ENCODE data around the gene SLC27A1.
"Not testable (repeated sequence)": the region's sequence is repeated elsewhere in the genome, so short reads cannot be mapped to it uniquely, and the experiment has no call there.

Gene SLC27A1

DNA sequence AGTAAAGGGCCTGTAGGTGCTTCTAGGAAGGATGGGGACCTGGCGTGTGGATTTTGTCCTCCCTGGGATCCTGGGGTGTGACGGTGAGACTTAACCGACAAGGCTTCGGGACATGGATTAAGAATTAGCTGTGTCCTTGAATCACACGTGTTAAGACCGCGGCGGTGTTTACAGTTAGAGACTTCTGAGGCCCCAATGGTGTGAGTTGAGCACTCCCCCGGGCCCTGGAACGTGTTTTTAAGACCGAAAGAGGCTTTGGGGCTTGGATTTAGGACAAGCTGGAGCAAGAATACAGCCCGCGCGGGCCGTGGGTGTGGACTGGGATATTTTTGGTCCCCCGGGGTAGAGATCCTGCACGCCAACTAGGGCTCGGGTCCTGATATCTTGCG is 1.2 kb upstream of the SLC27A1 start:
- H3K9me3 ChIP-seq (ENCODE audit: control insufficient read depth, insufficient read depth, low read length): no peaks in the 10 kb centered on the region
- H3K4me1 ChIP-seq (ENCODE audit: insufficient read depth, low read length): peaks cover 4% of the 10 kb centered on the region
- peak overlapping the region; percentile 84 for H3K9ac ChIP-seq (ENCODE audit: low read depth, low read length)
- H3K36me3 ChIP-seq (ENCODE audit: insufficient read depth, low read length): no peaks in the 10 kb centered on the region

- H3K4me1 ChIP-seq (ENCODE audit: insufficient read depth, low read length): peaks cover 4% of the 10 kb centered on the region
- no peaks in the 10 kb centered on the region for H3K36me3 ChIP-seq (ENCODE audit: insufficient read depth, low read length)
- no peaks in the 10 kb centered on the region for H3K9me3 ChIP-seq (ENCODE audit: control insufficient read depth, insufficient read depth, low read length)
- H3K9ac ChIP-seq (ENCODE audit: low read depth, low read length): peak overlapping the region; percentile 84
These were observed 750 bp upstream of the SLC27A1 start for GRCh38 chr19:17469481-17470067.

DNA sequence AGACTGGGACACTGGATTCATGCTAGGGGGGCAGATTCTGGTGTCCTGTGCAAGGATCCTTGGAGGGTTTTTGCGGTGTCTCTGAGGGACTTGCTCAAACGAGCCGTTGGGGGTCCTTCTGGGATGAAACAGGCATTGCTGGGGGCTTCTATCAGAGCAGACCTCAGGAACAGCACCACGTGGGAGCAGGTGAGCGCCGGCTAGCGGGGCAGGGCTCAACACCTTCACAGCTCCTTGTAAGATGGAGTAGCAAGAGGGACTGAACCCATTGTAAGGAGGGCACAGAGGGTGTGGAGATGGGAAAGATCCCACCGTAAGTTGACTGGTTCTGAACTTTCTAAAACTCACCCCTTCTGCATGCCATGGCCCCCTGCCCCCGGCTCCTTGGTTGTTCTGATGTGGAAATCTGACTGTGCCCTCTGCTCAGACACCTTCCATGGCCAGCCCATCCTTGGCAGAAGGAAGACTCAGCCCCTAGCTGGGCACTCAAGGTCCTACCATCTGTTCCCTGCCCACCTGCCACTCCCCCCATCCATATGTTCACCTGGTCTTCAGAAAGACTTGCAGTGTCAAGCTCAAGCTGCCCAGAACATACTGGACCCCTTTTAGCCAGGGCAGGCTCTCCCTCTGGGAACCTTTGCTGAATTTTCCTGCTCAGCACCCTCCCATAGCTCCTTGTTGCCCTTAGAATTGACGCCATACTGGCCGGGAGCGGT is 1.2 kb downstream of the SLC27A1 start:
- Histone ChIP-seq H3K9ac (ENCODE audit: low read depth, low read length) (peak overlapping the region; percentile 42), H3K4me1 (ENCODE audit: insufficient read depth, low read length) (no peaks in the 10 kb centered on the region; the same call in 1 of the 2 replicates), H3K36me3 (ENCODE audit: insufficient read depth, low read length) (no peaks in the 10 kb centered on the region), H3K9me3 (ENCODE audit: control insufficient read depth, insufficient read depth, low read length) (no peaks in the 10 kb centered on the region)

GRCh38 chr19:17473041-17473440 is 2.7 kb downstream of the SLC27A1 start:
- no peak overlapping the region for H3K9ac ChIP-seq (ENCODE audit: low read depth, low read length)
- no peaks in the 10 kb centered on the region for H3K36me3 ChIP-seq (ENCODE audit: insufficient read depth, low read length)
- no peaks in the 10 kb centered on the region; the same call in 1 of the 2 replicates for H3K4me1 ChIP-seq (ENCODE audit: insufficient read depth, low read length)
- no peaks in the 10 kb centered on the region for H3K9me3 ChIP-seq (ENCODE audit: control insufficient read depth, insufficient read depth, low read length)

DNA sequence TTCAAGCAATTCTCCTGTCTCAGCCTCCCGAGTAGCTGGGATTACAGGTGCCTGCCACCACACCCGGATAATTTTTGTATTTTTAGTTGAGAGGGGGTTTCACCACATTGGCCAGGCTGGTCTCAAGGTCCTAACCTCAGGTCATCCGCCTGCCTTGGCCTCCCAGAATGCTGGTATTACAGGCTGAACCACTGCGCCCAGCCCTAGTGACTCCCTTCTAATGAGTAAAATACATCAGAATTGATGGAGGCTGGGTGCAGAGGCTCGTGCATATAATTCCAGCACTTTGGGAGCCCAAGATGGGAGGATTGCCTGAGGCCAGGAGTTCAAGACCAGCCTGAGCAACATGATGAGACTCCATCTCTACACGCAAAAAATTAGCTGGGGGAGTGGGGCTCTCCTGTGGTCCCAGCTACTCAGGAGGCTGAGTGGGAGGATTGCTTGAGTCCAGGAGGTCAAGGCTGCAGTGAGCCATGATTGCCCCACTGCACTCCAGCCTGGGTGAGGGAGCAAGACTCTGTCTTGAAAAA is 4.8 kb downstream of the SLC27A1 start:
- H3K9ac ChIP-seq (ENCODE audit: low read depth, low read length); H3K9me3 ChIP-seq (ENCODE audit: control insufficient read depth, insufficient read depth, low read length); H3K4me1 ChIP-seq (ENCODE audit: insufficient read depth, low read length); H3K36me3 ChIP-seq (ENCODE audit: insufficient read depth, low read length): not testable (repeated sequence)

DNA sequence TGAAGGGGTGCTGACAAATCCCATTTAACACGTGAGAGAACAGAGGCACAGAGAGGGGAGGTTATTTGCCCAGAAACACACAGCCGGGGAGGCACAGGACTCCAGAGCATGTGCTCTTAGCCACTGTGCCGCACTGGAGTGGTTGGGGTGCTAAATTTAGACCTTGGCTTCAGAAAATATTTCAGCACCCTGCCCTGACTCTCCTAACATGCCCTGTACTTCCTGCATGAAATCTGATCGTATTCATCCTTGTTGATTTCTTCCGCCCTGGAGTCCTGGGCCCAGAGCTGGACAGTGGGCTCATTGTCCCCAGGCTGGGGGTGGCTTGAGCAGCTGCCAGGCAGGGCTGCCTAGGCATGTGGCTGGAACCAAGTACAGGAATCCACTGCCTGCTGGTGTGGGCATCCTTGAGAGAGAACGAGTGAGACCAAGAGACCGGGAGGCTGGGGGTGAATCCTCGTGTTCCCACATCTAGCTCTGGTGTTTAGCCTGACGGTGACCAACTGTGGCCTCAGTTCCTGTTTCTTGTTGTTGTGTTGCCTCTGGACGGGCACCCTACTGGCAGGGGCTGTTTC is 5.3 kb downstream of the SLC27A1 start:
- Histone ChIP-seq H3K4me1 (ENCODE audit: insufficient read depth, low read length) (no peaks in the 10 kb centered on the region; the same call in 1 of the 2 replicates), H3K36me3 (ENCODE audit: insufficient read depth, low read length) (no peaks in the 10 kb centered on the region), H3K9me3 (ENCODE audit: control insufficient read depth, insufficient read depth, low read length) (no peaks in the 10 kb centered on the region), H3K9ac (ENCODE audit: low read depth, low read length) (no peak overlapping the region)

DNA sequence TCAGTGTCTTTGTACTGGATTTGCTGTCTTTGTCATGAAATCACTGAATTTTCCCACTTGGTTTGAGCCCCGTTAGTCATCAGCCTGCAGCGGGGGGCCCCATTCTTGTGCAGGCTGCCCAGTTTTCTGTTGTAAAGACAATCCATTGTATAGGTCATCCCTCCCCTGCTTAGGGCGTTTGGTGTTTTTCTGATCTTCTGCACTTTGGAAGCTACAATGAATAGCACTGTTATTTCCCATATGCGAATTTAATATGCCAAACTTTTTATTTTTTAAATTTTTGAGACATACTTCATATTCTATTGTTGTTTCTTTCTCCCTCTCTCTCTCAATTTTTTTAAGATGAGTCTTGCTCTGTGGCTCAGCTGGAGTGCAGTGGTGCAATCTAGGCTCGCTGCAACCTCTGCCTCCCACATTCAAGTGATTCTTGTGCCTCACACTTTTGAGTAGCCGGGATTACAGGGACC is 9.0 kb downstream of the SLC27A1 start:
- H3K4me1 ChIP-seq (ENCODE audit: insufficient read depth, low read length): no peaks in the 10 kb centered on the region; the same call in 1 of the 2 replicates
- no peaks in the 10 kb centered on the region for H3K36me3 ChIP-seq (ENCODE audit: insufficient read depth, low read length)
- H3K9me3 ChIP-seq (ENCODE audit: control insufficient read depth, insufficient read depth, low read length): no peaks in the 10 kb centered on the region
- H3K9ac ChIP-seq (ENCODE audit: low read depth, low read length): no peak overlapping the region

GRCh38 chr19:17481986-17482385 is 11.7 kb downstream of the SLC27A1 start:
- no peaks in the 10 kb centered on the region; the same call in 1 of the 2 replicates for H3K4me1 ChIP-seq (ENCODE audit: insufficient read depth, low read length)
- no peaks in the 10 kb centered on the region for H3K36me3 ChIP-seq (ENCODE audit: insufficient read depth, low read length)
- no peak overlapping the region for H3K9ac ChIP-seq (ENCODE audit: low read depth, low read length)
- no peaks in the 10 kb centered on the region for H3K9me3 ChIP-seq (ENCODE audit: control insufficient read depth, insufficient read depth, low read length)

DNA sequence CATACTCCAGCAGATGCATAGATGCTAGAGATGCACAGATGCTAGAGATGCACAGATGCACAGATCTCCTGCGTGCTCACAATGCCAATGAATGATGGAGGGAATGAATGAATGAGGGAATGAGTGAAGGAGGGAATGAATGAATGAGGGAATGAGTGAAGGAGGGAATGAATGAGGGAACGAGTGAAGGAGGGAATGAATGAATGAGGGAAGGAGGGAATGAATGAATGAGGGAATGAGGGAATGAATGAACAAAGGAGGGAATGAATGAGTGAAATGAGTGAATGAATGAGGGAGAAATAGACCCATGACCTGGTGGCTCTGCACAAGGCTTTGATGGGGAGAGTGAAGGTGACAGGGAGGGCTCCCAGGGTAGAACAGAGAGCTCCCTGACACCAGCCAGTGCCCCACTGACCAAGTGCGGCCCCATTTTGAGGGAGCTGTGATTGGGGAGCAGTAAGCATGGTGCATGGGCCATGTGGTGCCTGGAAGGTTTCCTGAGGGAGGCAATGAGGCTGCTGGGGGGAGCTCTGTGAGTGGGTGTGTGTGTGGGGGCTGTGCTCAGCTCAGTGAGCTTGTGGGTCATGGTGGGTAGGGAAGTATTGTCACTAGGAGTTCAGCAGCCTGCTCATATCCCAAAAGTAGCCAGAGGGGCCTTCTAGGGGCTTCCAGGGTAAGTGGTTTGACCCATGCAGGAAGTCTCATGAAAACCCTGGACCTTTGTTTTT is 12.7 kb downstream of the SLC27A1 start:
- Histone ChIP-seq H3K9ac (ENCODE audit: low read depth, low read length) (no peak overlapping the region), H3K4me1 (ENCODE audit: insufficient read depth, low read length) (no peaks in the 10 kb centered on the region; the same call in 1 of the 2 replicates), H3K9me3 (ENCODE audit: control insufficient read depth, insufficient read depth, low read length) (no peaks in the 10 kb centered on the region)

GRCh38 chr19:17483605-17484002 is 13.3 kb downstream of the SLC27A1 start:
- Histone ChIP-seq H3K9me3 (ENCODE audit: control insufficient read depth, insufficient read depth, low read length) (no peaks in the 10 kb centered on the region), H3K36me3 (ENCODE audit: insufficient read depth, low read length) (no peaks in the 10 kb centered on the region), H3K4me1 (ENCODE audit: insufficient read depth, low read length) (no peaks in the 10 kb centered on the region; the same call in 1 of the 2 replicates), H3K9ac (ENCODE audit: low read depth, low read length) (no peak overlapping the region)

More for the DNA sequence above, 12.7 kb downstream of the SLC27A1 start:
- H3K36me3 ChIP-seq (ENCODE audit: insufficient read depth, low read length): no peaks in the 10 kb centered on the region

DNA sequence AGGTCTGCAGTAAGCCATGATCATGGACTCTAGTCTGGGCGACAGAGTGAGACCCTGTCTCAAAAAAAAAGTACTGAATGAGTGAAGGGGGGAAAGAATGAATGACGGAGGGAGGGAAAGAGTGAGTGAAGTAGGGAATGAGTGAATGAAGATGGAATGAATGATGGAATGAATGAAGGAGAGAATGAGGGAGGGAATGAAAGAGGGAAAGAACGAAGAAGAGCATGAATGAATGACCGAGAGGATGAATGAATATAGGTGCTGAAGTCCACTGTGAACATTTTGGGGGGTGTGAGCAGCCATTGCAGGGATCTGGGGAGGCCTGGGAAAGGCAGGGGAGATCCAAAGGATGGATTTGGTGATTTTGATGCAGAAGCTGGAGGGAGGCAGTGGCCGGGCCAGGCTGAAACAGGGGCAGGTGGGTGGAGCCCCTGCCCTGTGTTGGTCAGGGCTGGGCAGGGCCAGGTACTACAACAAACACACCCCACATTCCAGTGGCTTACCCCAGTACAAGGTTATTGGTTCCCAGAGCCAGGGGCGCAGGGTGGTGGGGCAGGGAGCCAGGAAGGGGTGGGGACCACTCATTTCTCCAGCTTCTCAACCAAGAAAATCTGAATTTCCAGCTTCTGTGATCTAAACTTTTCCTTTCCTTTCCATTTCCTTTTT is 14.3 kb downstream of the SLC27A1 start:
- H3K36me3 ChIP-seq (ENCODE audit: insufficient read depth, low read length): no peaks in the 10 kb centered on the region
- H3K9ac ChIP-seq (ENCODE audit: low read depth, low read length): no peak overlapping the region
- H3K9me3 ChIP-seq (ENCODE audit: control insufficient read depth, insufficient read depth, low read length): no peaks in the 10 kb centered on the region
- H3K4me1 ChIP-seq (ENCODE audit: insufficient read depth, low read length): peaks cover 4% of the 10 kb centered on the region

- H3K4me1 ChIP-seq (ENCODE audit: insufficient read depth, low read length): peaks cover 5% of the 10 kb centered on the region
These were observed 16.4 kb downstream of the SLC27A1 start for GRCh38 chr19:17486545-17487240.

DNA sequence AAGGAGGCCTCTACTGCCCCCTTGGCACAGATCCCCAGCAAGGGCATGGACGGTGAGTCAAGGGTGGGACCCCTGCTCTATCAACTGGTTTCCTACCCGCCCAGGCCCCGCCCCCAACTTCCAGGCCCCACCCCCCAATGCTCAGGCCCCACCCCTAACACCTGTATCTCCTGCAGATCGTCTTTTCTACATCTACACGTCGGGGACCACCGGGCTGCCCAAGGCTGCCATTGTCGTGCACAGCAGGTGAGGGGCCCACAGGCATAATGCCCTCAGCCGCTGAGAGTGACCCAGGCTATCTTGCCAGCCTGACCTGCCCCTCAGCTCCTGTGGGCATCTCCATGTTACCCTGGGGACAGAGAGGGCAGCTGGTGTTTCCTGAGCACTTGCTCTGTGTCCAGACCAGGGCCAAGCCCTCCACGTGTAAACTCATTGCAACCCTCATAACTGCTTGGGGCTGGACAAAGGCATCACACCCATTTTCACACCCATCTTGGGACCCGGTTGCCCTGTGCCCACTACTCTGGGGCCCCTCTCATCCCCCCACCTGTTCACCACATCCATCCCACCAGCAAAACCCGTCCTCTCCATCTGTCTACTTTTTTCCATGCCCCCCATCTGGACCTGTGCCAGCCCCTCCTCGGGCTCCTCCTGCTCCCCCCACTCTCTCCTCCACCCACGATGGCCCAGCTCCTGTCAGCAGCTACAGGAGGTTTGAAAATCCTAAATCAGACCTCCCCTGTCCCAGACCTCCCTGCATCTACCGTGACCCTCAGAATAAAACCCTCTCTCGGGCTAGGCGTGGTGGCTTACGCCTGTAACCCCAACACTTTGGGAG is 17.2 kb downstream of the SLC27A1 start:
- no peak overlapping the region for H3K9ac ChIP-seq (ENCODE audit: low read depth, low read length)
- no peaks in the 10 kb centered on the region for H3K9me3 ChIP-seq (ENCODE audit: control insufficient read depth, insufficient read depth, low read length)
- no peaks in the 10 kb centered on the region for H3K36me3 ChIP-seq (ENCODE audit: insufficient read depth, low read length)
- H3K4me1 ChIP-seq (ENCODE audit: insufficient read depth, low read length): peaks cover 5% of the 10 kb centered on the region

More at GRCh38 chr19:17486545-17487240, 16.4 kb downstream of the SLC27A1 start:
- no peak overlapping the region for H3K9ac ChIP-seq (ENCODE audit: low read depth, low read length)
- H3K9me3 ChIP-seq (ENCODE audit: control insufficient read depth, insufficient read depth, low read length): no peaks in the 10 kb centered on the region
- H3K36me3 ChIP-seq (ENCODE audit: insufficient read depth, low read length): no peaks in the 10 kb centered on the region

Measured in ES-I3 (cell line).